ENCODE measurements around the gene TROAP. TPM values are rescaled to one million over a fixed set of nuclear protein-coding genes. Genes with fewer than 3 reads are reported as not detected.

The TROAP gene
- total RNA-seq, 1 donor from 2014 or later: 0.66 TPM

DNA sequence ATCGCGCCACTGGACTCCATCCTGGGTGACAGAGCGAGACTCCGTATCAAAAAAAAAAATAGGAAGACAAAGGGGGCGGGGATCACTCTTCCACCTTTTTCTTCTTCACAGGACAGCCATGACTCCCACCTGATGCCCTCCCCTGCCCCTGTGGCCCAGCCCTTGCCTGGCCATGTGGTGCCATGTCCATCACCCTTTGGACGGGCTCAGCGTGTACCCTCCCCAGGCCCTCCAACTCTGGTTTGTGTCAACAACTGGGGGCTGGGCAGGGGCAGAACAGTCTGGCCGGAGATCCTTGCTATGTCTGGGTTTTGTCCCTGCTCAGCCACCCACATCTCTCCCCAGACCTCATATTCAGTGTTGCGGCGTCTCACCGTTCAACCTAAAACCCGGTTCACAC lies 5.8 kb downstream of the TROAP start:
- peaks cover 44% of the 10 kb centered on the region for H3K27me3 ChIP-seq (ENCODE audit: low read depth)
- H3K9me3 ChIP-seq (replicated peaks): no peaks in the 10 kb centered on the region
- intact Hi-C loops (cut with micrococcal nuclease): no loop called here
- DNase-seq: no peak
- H3K4me1 ChIP-seq: peaks cover 9% of the 10 kb centered on the region
- H3K4me3 ChIP-seq: no peak overlapping the region
- H3K36me3 ChIP-seq: no peaks in the 10 kb centered on the region
- H3K27ac ChIP-seq (replicated peaks): no peak overlapping the region
- TF ChIP-seq, protein P1, sequence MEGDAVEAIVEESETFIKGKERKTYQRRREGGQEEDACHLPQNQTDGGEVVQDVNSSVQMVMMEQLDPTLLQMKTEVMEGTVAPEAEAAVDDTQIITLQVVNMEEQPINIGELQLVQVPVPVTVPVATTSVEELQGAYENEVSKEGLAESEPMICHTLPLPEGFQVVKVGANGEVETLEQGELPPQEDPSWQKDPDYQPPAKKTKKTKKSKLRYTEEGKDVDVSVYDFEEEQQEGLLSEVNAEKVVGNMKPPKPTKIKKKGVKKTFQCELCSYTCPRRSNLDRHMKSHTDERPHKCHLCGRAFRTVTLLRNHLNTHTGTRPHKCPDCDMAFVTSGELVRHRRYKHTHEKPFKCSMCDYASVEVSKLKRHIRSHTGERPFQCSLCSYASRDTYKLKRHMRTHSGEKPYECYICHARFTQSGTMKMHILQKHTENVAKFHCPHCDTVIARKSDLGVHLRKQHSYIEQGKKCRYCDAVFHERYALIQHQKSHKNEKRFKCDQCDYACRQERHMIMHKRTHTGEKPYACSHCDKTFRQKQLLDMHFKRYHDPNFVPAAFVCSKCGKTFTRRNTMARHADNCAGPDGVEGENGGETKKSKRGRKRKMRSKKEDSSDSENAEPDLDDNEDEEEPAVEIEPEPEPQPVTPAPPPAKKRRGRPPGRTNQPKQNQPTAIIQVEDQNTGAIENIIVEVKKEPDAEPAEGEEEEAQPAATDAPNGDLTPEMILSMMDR (IDR thresholded peaks at IDR 0.05; ENCODE audit: borderline replicate concordance): no peak

GRCh38 chr12:49330032-49330619 lies 7.1 kb downstream of the TROAP start:
- intact Hi-C loops (cut with micrococcal nuclease): no loop called here
- no peak for DNase-seq
- Histone ChIP-seq H3K4me3 (no peak overlapping the region), H3K36me3 (no peaks in the 10 kb centered on the region), H3K27ac (replicated peaks) (no peak overlapping the region), H3K9me3 (replicated peaks) (no peaks in the 10 kb centered on the region), H3K27me3 (ENCODE audit: low read depth) (peaks cover 57% of the 10 kb centered on the region), H3K4me1 (peaks cover 9% of the 10 kb centered on the region)
- TF ChIP-seq, protein P1 (IDR thresholded peaks at IDR 0.05; ENCODE audit: borderline replicate concordance): no peak

- Histone ChIP-seq H3K4me3 (no peak overlapping the region), H3K9me3 (replicated peaks) (no peaks in the 10 kb centered on the region), H3K27ac (replicated peaks) (no peak overlapping the region), H3K27me3 (ENCODE audit: low read depth) (peaks cover 64% of the 10 kb centered on the region), H3K36me3 (no peaks in the 10 kb centered on the region), H3K4me1 (peaks cover 9% of the 10 kb centered on the region)
- intact Hi-C loops (cut with micrococcal nuclease): no loop called here
- DNase-seq: no peak
- TF ChIP-seq, protein P1 (IDR thresholded peaks at IDR 0.05; ENCODE audit: borderline replicate concordance): no peak
These were observed 7.8 kb downstream of the TROAP start for GRCh38 chr12:49330631-49331379.

DNA sequence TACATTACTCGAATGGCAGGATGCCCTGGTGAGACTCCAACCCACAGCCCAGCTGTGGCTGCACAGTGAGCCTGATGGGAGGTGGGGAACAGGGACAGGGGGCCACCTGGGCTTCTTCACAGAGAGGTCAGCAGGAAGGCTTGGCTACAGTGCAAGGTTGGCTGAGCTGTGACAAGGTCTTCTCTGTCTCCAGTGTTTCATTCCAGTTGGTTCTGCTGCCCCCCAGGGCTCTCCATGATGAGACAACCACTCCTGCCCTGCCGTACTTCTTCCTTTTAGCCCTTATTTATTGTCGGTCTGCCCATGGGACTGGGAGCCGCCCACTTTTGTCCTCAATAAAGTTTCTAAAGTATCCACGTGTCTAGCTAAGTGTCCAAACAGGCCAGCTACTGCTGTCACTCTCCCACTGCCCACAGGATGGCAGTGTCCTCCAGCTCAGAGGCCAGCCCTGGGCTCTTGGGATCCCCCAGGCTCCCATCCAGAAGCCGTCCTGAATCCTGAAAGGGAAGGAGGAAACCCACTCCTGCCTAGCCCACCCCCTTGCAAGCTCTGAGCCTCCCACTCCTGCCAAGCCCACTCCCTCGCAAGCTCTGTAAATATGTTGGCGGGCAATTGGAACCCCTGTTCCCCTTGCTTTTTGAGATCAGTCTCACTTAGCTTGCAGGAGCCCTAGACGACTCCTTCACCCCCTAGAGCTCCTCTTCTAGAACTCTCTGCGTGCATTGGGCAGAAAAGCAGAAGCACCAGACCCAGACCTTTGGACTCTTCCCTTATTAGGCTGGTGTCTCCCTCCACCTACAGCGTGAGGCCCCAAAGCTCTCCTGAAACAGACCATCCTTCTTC lies 8.5 kb downstream of the TROAP start:
- Histone ChIP-seq H3K27ac (replicated peaks) (no peak overlapping the region), H3K27me3 (ENCODE audit: low read depth) (peaks cover 72% of the 10 kb centered on the region), H3K36me3 (no peaks in the 10 kb centered on the region), H3K4me3 (no peak overlapping the region), H3K4me1 (peaks cover 12% of the 10 kb centered on the region), H3K9me3 (replicated peaks) (no peaks in the 10 kb centered on the region)
- TF ChIP-seq, protein P1 (IDR thresholded peaks at IDR 0.05; ENCODE audit: borderline replicate concordance): peak; percentile 84
- intact Hi-C loops (cut with micrococcal nuclease): no loop called here
- peak; percentile 57 for DNase-seq

- H3K4me1 ChIP-seq: peaks cover 20% of the 10 kb centered on the region
- TF ChIP-seq, protein P1 (IDR thresholded peaks at IDR 0.05; ENCODE audit: borderline replicate concordance): no peak
- peaks cover 80% of the 10 kb centered on the region for H3K27me3 ChIP-seq (ENCODE audit: low read depth)
- intact Hi-C loops (cut with micrococcal nuclease): no loop called here
- no peaks in the 10 kb centered on the region for H3K9me3 ChIP-seq (replicated peaks)
- H3K4me3 ChIP-seq: no peak overlapping the region
- DNase-seq: no peak
- H3K36me3 ChIP-seq: no peaks in the 10 kb centered on the region
- no peak overlapping the region for H3K27ac ChIP-seq (replicated peaks)
These were observed 9.4 kb downstream of the TROAP start for GRCh38 chr12:49332441-49332861.

All from left ventricle myocardium inferior (tissue), 1 donor.